Skin of body (tissue), 2 donors: ENCODE results near the gene MAPKAP1. TPM values are rescaled to one million over a fixed set of nuclear protein-coding genes. Genes with fewer than 3 reads are reported as not detected.
A peak's percentile ranks its signal among the peaks of the same experiment; 100 is the strongest.

ENCODE experiments used
- DNase-seq: peaks from one replicate; lab custom pipeline; 2025; lab: John Stamatoyannopoulos, UW
- total RNA-seq: library from RNA; depleted of rRNA; stranded (reverse); fragments of >200 nt; gene quantifications from one replicate; pipeline ENCODE4 v1.2.3, GENCODE V29; 2014

MAPKAP1 gene
- total RNA-seq, 1 donor from 2014 or later: 35.2 TPM

DNA sequence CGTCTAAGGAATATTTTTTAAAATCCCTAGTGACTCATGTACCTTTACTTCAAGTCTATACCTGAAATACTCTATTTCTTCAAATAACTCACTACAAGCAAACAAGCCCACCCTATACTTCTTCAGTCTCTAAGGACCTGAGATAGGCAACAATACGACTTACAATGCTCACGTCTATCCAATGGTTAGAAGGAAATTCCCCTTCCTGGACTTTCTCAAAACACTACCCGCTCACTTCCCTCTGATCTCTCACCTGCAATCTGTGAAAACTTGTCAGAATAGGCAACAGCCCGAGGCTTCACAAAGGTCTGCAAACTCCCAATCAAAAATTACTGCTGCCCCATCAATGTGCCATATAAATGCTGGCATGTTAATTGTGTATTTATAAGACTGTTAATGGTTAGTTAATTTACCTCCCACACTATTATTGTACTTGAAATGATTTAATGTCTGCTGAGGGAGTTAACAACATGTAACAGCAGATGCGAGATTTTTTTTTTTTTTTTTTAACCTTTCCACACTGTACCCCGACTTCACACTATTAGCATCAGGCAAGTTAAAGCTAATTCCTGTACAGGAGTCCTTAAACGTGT is 27.3 kb downstream of the MAPKAP1 start:
- DNase-seq: no peak

- no peak for DNase-seq
Measured at GRCh38 chr9:125674981-125675973, 31.7 kb downstream of the MAPKAP1 start.

- DNase-seq: no peak
Measured at GRCh38 chr9:125672876-125673275, 34.1 kb downstream of the MAPKAP1 start.

DNA sequence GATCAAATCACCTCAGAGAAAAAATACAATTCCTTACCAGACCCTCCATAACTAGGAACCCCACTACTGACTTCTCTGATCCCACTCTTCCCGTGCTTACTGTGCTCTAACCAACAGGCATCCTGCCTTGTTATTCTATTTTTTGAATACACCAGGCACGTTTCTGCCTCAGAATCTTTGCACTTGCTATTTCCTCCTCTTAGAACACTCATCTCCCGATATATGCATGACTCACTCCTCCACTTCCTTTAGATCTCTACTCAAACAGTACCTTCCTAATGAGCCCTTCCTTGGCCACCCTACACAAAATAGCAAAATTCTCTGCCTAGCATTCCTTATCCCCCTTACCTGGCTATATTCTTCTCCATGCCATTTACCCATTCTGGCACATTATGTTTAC is 43.9 kb downstream of the MAPKAP1 start:
- no peak for DNase-seq

DNA sequence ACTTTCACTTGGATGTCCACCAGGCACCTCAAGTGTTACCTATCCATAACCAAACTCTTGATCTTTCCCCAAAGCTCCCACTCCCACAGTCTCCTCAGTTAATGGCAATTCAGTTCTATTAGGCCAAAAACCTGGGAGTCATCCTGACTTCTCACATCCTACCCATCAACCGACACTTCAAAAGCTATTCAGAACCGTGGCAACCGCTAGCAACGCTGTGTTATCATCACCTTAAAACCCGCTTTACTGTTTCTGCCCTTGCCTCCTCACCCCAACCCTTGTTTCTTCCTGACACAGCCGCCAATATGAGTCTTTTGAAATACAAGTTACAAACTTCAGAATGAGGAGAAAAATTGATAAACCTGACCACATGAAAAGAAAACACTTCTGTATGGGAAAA is 46.5 kb downstream of the MAPKAP1 start:
- DNase-seq: no peak

- no peak for DNase-seq
Measured at GRCh38 chr9:125659954-125660353, 47.1 kb downstream of the MAPKAP1 start.

DNA sequence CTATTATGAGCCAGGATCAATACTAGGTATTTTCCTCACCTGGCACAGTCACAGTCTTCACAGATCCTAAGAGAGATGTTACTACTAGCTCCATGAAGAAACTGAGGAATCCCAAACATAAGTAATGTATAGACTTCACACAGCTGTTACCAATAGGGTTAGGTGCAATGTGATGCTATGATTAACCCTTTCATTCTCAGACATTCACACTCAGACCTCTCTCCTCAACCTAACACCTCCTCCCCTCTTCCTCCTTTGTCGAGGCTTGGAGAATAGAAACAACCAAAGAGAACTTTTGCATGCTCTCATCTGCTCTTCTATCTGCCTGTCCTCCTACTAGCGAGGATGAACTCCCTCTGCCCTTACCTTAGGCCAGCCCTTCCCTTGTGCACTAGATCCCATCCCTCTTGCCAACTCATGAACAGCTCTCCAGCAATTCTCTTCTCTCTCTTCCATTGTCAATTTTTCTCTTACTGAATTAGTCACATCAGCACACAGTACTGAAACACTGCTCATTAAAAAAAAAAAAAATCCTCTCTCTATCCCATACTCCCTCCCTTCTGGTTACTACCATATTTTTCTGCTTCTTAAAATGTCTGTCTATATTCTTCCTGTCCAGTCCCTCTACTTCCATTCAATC is 47.7 kb downstream of the MAPKAP1 start:
- no peak for DNase-seq

DNA sequence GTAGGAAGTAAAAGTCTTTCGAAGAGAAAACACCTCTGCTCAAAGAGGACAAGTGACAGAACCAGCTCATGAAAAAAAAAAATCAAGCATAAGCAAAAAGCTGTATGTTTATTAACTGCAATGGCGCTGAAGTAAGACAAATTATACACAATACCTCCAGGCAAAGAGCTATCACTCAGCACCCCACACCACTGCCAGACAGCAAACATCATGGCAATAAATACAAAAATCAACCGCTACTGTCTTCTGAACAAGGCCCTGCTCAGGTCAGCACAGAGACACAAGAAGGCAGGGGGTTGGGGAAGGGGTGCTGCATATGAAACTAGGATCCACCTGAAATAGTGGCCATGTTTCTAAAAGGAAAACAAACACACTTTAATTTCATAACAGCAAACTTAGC is 50.4 kb downstream of the MAPKAP1 start:
- DNase-seq: no peak

DNA sequence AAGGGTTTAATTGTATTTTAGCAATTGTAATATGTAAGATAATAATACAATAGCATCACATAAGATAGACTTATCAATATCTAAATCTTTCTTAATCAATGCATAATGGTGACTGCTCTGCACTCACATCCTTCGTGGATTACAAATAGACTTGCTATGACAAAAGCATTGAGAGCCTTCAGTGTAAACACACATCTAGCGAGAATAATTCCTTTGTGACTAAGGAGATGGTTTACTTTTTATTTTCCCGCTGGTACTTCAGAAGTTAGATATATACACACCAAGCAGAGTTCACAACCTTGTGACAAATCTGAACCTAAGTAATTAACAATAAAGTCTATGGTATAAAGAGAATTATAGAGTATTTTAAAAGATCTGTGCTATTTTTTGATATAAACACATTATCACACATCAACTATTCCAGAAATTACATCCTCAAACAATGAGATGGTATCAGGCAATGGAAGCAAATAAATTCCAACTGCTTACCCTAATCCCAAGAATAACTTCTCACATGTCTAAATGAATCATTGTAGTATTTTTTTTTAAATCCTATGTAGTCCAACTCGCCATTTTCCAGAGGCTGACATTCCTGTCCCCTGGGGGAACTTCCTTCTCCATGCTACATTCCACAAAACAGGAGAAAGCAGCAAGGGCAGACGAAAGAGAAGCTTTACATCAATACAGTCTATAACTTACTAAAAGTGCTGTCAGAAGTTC is 51.2 kb downstream of the MAPKAP1 start:
- no peak for DNase-seq

DNA sequence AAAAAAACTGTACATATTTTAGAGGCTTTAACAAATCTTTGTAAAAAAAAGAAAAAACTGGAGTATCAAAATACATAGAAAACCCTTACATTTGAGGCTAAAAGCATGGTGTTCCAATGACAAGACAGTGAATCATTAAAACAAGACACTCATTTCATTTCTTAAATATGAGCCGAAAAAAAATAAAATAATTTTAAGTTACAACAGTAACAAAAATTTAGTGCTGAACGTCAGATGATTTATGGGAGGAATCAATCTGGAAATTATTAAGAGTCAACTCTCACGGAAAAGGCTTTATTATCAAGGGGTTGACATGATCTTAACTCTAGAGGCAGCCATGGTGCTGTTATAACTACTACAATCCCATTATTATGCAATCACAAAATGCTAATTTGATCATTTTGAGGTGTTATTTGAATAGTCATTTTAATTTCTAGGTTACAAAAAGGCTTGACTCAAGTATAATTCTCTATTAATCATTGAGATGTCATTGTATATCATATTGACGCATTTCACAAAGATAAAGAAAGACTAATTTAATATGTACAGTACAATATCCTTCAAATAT is 51.9 kb downstream of the MAPKAP1 start:
- no peak for DNase-seq

GRCh38 chr9:125654121-125654520 is 52.9 kb downstream of the MAPKAP1 start:
- DNase-seq: no peak

- DNase-seq: no peak
Measured at GRCh38 chr9:125653325-125653724, 53.7 kb downstream of the MAPKAP1 start.

- no peak for DNase-seq
Measured at GRCh38 chr9:125652759-125653158, 54.2 kb downstream of the MAPKAP1 start.

- DNase-seq: peak; percentile 36
Measured at GRCh38 chr9:125652233-125652594, 54.8 kb downstream of the MAPKAP1 start.

DNA sequence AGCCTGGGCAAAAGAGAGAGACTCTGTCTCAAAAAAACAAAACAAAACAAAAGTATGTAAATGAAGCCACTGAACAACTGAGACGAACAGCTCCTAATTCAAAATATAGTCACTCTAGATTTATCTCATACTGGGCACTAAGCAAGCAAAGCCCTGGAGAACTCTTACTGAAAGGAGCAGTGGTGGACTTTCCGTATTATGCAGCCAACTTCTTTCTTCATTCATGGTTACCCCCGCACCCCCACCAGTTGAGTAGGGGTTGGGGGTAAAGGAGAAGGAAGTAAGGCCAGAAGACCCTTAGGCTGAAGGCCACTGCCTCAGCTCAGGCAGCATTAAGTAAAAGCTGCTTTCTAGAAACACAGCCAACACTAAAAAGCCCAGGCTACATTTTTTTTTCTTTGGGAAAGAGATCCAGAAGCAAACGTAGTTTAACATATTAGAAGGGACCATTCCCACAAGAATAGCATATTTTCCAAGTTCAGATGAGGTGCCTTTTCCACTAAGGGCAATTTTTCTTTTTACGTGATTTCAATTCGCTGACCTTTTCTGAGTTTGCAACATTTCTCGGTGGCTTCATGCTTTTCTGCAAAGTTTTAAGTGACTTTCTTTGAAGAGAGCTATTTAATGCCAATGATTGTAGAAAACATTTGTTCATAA is 55.3 kb downstream of the MAPKAP1 start:
- DNase-seq: no peak

GRCh38 chr9:125650271-125650737 is 56.7 kb downstream of the MAPKAP1 start:
- DNase-seq: no peak

DNA sequence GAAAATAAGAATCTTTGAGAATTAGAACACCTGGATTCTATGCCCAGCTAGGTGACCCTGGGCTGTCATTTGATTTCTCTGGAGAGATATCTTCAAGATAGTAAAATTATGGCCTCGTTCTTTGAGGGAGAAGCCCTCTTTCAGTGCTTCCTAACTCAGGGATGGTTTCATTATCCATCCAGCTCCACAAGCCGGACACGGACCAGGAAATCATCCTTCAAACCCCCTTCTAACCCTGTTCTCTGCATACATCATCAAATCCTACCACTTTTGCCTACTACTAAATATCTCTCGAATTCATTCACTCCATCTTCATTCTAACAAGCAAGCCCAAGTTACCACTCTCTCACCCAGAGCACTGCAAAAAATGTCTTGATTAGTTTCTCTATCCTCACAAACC is 57.2 kb downstream of the MAPKAP1 start:
- DNase-seq: no peak

GRCh38 chr9:125649315-125649714 is 57.7 kb downstream of the MAPKAP1 start:
- no peak for DNase-seq

DNA sequence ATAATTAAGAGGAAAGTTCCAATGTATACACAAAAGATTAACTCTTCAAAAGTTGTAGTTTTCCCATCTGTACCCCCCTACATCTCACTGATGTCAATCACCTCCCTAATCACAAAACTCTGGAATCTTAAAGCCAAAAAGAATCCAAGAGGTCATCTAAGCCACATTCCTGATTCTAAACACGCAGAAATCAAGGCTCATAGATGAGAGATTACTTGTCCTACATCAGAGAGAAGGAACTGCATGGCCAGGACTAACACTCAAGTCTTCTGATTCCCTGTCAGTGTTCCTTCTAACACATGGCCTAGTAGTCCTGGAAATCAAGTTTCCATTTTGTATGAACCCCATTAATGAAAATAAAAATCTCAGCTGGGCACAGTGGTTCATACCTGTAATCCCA is 58.7 kb downstream of the MAPKAP1 start:
- DNase-seq: no peak

DNA sequence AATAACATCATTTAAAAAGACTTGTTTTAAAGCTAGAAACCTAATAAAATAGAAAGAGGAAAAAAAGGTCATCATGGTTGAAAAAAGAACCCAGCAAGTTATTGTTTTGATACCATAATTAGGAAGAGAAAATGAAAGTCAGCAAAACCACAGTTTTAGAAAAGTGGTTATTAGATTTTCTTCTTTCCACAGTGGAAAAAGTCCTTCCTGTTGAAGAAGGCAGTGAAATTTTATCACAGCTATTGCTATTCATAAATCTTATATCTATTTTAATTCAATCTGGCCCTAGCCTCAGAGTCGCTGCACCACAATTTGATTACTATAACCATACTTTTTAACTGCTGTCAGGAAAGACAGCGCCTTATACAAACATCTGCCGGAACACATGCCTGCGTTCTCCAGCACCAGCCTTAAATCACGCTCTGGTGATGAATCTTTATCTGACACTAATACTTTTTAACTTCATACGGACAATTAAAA is 60.3 kb downstream of the MAPKAP1 start:
- DNase-seq: no peak

DNA sequence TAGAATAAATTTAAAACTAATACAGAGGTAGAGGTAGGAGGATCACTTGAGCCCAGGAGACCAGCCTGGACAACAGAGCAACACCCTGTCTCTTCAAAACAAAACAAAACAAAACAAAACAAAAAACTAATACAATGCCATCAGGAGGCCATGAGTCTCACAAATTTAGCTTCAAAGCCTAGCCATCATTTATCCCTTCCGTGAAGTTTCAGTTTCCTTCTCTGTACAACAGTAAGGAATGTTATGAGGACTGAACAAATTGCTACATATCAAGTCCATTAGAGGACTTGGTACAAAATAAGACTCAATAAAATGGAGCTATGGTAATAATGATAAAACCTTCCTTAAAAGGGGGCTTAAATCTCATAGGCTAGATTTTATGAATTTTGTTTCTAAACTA is 60.8 kb downstream of the MAPKAP1 start:
- no peak for DNase-seq
